ENCODE results near the gene SCAF11. TPM values are rescaled to one million over a fixed set of nuclear protein-coding genes. Genes with fewer than 3 reads are reported as not detected.

SCAF11 gene
- total and polyA plus RNA-seq, 2 experiments from 2014 or later: 49.7 to 123 TPM

- no peak for TF ChIP-seq EZH2phosphoT487 (IDR thresholded peaks at IDR 0.05; ENCODE audit: low read depth, severe bottlenecking, unreplicated experiment)
- TF ChIP-seq EZH2 (IDR thresholded peaks at IDR 0.05; ENCODE audit: borderline replicate concordance): no peak
- TF ChIP-seq CTCF (IDR thresholded peaks at IDR 0.05; ENCODE audit: poor library complexity): no peak
- no peaks in the 10 kb centered on the region for H3K9me3 ChIP-seq (ENCODE audit: low read depth)
- H4K20me1 ChIP-seq (ENCODE audit: insufficient read depth, poor library complexity, severe bottlenecking): no peaks in the 10 kb centered on the region
- no peaks in the 10 kb centered on the region for H3K4me1 ChIP-seq (ENCODE audit: insufficient read depth)
- H3K4me2 ChIP-seq: no peak overlapping the region
- no peak overlapping the region for H3K4me3 ChIP-seq
- 80% methylated on average over 2 of the region's 2 CpGs for WGBS (ENCODE audit: low lambda C conversion rate, missing lambda C conversion rate)
- no peaks in the 10 kb centered on the region for H3K36me3 ChIP-seq (replicated peaks; ENCODE audit: insufficient read depth, low read depth)
- no peaks in the 10 kb centered on the region for H3K79me2 ChIP-seq
- no peaks in the 10 kb centered on the region for H3K9me2 ChIP-seq (replicated peaks; ENCODE audit: insufficient read depth)
- H2AFZ ChIP-seq: no peak overlapping the region
- H3K27ac ChIP-seq: no peak overlapping the region
- H3K27me3 ChIP-seq: no peaks in the 10 kb centered on the region
- no peak for DNase-seq (ENCODE audit: low spot score)
Observed at GRCh38 chr12:45938566-45938965, 51.8 kb downstream of the SCAF11 start.

GRCh38 chr12:45934956-45935355, 55.4 kb downstream of the SCAF11 start:
- H3K36me3 ChIP-seq (replicated peaks; ENCODE audit: insufficient read depth, low read depth): no peaks in the 10 kb centered on the region
- H3K27me3 ChIP-seq: no peaks in the 10 kb centered on the region
- H3K4me1 ChIP-seq (ENCODE audit: insufficient read depth): no peaks in the 10 kb centered on the region
- no peaks in the 10 kb centered on the region for H3K9me2 ChIP-seq (replicated peaks; ENCODE audit: insufficient read depth)
- H4K20me1 ChIP-seq (ENCODE audit: insufficient read depth, poor library complexity, severe bottlenecking): no peaks in the 10 kb centered on the region
- 54% methylated on average over 1 of the region's 1 CpG for WGBS (ENCODE audit: low lambda C conversion rate, missing lambda C conversion rate)
- no peak overlapping the region for H3K27ac ChIP-seq
- H2AFZ ChIP-seq: no peak overlapping the region
- no peaks in the 10 kb centered on the region for H3K9me3 ChIP-seq (ENCODE audit: low read depth)
- no peak for DNase-seq (ENCODE audit: low spot score)
- H3K79me2 ChIP-seq: no peaks in the 10 kb centered on the region
- H3K4me3 ChIP-seq: no peak overlapping the region
- no peak overlapping the region for H3K4me2 ChIP-seq
- TF ChIP-seq CTCF (IDR thresholded peaks at IDR 0.05; ENCODE audit: poor library complexity): no peak
- no peak for TF ChIP-seq EZH2phosphoT487 (IDR thresholded peaks at IDR 0.05; ENCODE audit: low read depth, severe bottlenecking, unreplicated experiment)
- no peak for TF ChIP-seq EZH2 (IDR thresholded peaks at IDR 0.05; ENCODE audit: borderline replicate concordance)

- H2AFZ ChIP-seq: no peak overlapping the region
- H3K9me3 ChIP-seq (ENCODE audit: low read depth): no peaks in the 10 kb centered on the region
- H3K4me1 ChIP-seq (ENCODE audit: insufficient read depth): no peaks in the 10 kb centered on the region
- DNase-seq (ENCODE audit: low spot score): no peak
- H3K79me2 ChIP-seq: no peaks in the 10 kb centered on the region
- H4K20me1 ChIP-seq (ENCODE audit: insufficient read depth, poor library complexity, severe bottlenecking): no peaks in the 10 kb centered on the region
- H3K36me3 ChIP-seq (replicated peaks; ENCODE audit: insufficient read depth, low read depth): no peaks in the 10 kb centered on the region
- WGBS (ENCODE audit: low lambda C conversion rate, missing lambda C conversion rate): 84% methylated on average over 2 of the region's 2 CpGs
- no peak overlapping the region for H3K4me2 ChIP-seq
- no peak for TF ChIP-seq CTCF (IDR thresholded peaks at IDR 0.05; ENCODE audit: poor library complexity)
- TF ChIP-seq EZH2 (IDR thresholded peaks at IDR 0.05; ENCODE audit: borderline replicate concordance): no peak
- no peak for TF ChIP-seq EZH2phosphoT487 (IDR thresholded peaks at IDR 0.05; ENCODE audit: low read depth, severe bottlenecking, unreplicated experiment)
- H3K9me2 ChIP-seq (replicated peaks; ENCODE audit: insufficient read depth): no peaks in the 10 kb centered on the region
- H3K27me3 ChIP-seq: no peaks in the 10 kb centered on the region
- H3K4me3 ChIP-seq: no peak overlapping the region
- no peak overlapping the region for H3K27ac ChIP-seq
Observed at GRCh38 chr12:45933504-45933903, 56.9 kb downstream of the SCAF11 start.

GRCh38 chr12:45930369-45930768, 60.0 kb downstream of the SCAF11 start:
- Histone ChIP-seq H3K27me3 (no peaks in the 10 kb centered on the region), H3K27ac (no peak overlapping the region), H3K9me3 (ENCODE audit: low read depth) (no peaks in the 10 kb centered on the region), H4K20me1 (ENCODE audit: insufficient read depth, poor library complexity, severe bottlenecking) (no peaks in the 10 kb centered on the region), H3K9me2 (replicated peaks; ENCODE audit: insufficient read depth) (no peaks in the 10 kb centered on the region), H2AFZ (no peak overlapping the region), H3K4me1 (ENCODE audit: insufficient read depth) (no peaks in the 10 kb centered on the region), H3K36me3 (replicated peaks; ENCODE audit: insufficient read depth, low read depth) (no peaks in the 10 kb centered on the region), H3K79me2 (no peaks in the 10 kb centered on the region), H3K4me2 (no peak overlapping the region), H3K4me3 (no peak overlapping the region)
- DNase-seq (ENCODE audit: low spot score): no peak
- no peak for TF ChIP-seq EZH2phosphoT487 (IDR thresholded peaks at IDR 0.05; ENCODE audit: low read depth, severe bottlenecking, unreplicated experiment)
- TF ChIP-seq EZH2 (IDR thresholded peaks at IDR 0.05; ENCODE audit: borderline replicate concordance): no peak
- no peak for TF ChIP-seq CTCF (IDR thresholded peaks at IDR 0.05; ENCODE audit: poor library complexity)
- 97% methylated on average over 3 of the region's 3 CpGs for WGBS (ENCODE audit: low lambda C conversion rate, missing lambda C conversion rate)

Measured in hepatocyte (in vitro differentiated cells).